GM18858 (cell line): Measurements from ENCODE around the gene KIAA0319L.
"Not testable (repeated sequence)": the region's sequence is repeated elsewhere in the genome, so short reads cannot be mapped to it uniquely, and the experiment has no call there.

Experiments used
- ATAC-seq: cut with Tn5 transposase; IDR thresholded peaks from one replicate; pipeline ENCODE4 v1.9.1; 2021; ENCODE audit not compliant: unreplicated experiment

KIAA0319L gene

DNA sequence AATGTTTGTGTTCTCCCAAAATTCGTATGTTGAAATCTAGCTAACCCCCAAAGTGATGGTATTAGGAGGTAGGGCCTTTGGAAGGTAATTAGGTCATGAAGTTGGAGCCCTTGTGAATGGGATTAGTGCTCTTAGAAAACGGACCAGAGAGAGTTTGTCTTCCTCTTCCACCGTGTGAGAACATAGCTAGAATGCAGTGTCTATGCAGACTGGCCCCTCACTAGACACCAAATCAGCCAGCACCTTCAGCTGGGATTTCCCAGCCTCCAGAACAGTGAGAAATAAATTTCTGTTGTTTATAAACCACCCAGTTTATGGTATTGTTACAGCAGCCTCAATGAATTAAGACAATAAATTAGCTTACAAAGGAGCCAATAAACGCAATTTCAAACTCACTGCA lies 58.0 kb downstream of the KIAA0319L start:
- no peak for ATAC-seq

DNA sequence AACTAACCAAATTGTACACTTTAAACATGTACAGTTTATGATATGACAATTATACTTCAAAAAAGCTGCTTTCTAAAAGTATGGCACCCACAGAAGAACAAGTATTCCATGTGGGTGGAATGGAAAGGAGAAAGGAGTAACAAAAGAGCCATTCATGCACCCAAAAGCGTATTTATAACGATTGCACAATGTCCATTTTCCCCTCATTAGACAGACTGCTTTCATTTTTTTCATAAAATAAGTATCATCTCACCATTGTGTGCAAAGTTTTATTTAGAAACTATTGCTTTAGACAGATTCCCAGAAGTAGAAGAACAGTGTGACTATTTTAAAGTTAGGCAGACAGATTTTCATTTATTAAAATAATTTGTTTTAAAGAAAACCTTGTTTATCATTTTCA lies 59.6 kb downstream of the KIAA0319L start:
- no peak for ATAC-seq

- no peak for ATAC-seq
Observed at GRCh38 chr1:35490250-35490649, 67.0 kb downstream of the KIAA0319L start.

- no peak for ATAC-seq
Observed at GRCh38 chr1:35488336-35488735, 68.9 kb downstream of the KIAA0319L start.

- no peak for ATAC-seq
Observed at GRCh38 chr1:35486858-35487408, 70.3 kb downstream of the KIAA0319L start.

GRCh38 chr1:35481229-35481628 lies 76.0 kb downstream of the KIAA0319L start:
- no peak for ATAC-seq

DNA sequence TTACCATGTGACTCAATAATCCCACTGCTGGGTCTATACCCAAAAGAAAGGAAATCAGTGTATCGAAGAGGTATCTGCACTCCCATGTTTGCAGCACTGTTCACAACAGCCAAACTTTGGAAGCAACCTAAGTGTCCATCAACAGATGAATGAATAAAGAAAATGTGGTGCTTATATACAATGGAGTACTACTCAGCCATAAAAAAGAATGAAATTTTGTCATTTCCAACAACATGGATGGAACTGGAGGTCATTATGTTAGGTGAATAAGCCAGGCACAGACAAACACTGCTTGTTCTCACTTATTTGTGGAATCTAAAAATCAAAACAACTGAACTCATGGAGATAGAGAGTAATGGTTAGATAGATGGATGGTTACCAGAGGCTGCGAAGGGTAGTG lies 79.3 kb downstream of the KIAA0319L start:
- ATAC-seq, result no peak

GRCh38 chr1:35475856-35476674 lies 81.1 kb downstream of the KIAA0319L start:
- ATAC-seq, result no peak

- ATAC-seq, result no peak
Observed at GRCh38 chr1:35475356-35475755, 81.8 kb downstream of the KIAA0319L start.

GRCh38 chr1:35473216-35473615 lies 84.0 kb downstream of the KIAA0319L start:
- ATAC-seq, result not testable (repeated sequence)

DNA sequence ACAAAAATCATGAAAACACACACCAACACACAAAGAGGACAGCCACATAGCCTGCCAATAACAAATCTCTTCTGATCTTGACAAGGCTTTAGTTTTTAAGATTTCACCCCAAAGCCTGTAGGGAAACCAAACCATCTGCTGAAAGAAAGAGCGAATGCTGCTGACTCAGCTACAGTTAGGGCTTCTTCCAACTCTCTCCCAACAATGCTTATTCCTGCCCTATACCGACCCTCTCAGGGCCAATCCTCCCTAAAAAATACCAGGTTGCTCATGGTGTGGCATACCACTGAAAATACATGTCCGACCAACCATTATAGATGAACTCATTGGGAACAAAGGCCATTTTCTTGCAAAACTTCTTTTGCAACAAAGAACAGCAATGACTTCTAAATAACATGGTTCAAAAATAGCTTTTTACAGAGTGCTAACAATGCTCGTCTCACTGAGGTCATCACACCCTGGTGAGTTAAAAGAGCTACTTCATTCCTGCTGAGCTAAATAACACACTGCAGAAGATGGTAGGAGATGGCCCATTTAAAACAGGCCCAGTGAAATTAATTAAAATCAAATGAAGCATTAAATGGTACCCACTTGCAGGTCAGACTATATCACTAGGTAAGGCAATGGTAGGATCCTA lies 86.1 kb downstream of the KIAA0319L start:
- no peak for ATAC-seq

DNA sequence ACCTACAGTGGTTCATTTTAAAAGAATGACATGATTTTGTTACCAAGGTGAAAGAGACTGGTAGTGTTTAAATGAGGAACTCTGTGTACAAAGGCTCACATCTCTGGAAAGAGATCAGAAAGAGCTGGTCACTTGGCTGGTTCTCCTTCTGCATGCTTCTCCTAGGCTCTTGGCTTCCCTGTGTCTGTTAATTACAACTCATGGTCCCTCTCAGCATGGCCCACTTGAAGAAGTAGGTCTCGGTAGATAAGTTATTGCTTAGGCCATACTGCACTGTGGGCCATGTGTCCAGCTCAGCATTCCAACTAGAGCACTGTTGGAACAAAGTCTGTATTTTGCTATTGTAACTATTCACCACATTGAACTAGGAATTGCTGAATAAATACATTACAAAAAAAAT lies 91.1 kb downstream of the KIAA0319L start:
- ATAC-seq, result no peak

DNA sequence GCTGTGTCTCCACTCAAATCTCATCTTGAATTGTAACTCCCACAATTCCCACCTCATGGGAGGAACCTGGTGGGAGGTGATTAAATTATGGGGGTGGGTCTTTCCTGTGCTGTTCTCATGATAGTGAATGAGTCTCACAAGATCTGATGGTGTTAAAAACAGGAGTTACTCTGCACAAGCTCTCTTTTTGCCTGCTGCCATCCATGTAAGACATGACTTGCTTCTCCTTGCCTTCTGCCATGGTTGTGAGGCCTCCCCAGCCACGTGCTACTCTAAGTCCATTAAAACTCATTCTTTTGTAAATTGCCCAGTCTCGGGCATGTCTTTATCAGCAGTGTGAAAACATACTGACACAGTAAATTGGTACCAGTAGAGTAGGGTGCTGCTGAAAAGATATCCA lies 93.5 kb downstream of the KIAA0319L start:
- ATAC-seq, result not testable (repeated sequence)

DNA sequence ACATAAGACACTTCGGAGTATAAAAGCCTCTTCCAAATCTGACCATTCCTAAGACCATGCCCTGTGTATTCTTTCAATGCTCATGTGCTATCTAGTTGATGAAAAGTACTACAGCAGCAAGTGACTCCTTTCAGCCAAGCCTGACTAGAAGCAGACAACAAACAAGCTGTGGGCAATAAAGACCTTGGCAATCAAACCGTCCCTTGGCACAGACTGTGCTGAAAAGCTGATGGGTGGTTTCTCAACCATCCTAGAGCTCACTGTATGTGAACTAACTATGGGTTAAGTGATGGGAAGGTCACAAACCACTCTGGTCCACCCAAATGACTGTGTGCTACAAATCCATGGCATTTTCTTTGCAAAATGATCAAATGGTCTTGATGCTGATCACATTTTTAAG lies 94.0 kb downstream of the KIAA0319L start:
- no peak for ATAC-seq

DNA sequence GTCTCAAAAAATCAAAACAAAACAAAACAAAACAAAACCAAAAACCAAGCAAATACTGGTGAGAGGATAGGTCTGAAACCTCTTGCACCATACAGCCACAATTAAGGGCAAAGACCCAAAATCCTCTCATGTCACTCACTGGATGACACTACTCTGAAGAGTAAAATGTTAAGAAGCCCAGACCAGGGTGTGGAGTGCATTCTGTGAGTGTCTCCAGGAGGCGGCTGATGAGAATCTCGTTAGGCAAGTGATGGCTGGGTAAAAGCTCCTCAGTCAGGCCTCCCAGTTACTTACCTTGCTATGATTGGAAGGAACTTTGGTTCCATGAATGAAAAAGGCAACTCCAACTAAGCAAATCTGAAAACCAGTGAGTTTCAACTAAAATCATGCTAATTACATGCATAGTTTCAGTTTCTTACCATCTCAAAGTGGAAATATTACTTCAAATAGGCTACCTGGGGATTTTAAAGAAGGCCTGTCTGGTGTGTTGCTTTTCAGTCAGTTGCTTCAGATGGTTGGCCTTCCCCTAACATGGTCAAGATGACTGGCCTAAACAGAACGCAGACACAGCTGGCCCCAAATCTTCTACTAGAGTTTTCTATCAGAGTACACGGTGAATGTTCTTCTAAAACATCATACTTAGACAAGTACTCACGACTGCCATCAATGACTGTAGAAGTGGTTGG lies 95.1 kb downstream of the KIAA0319L start:
- no peak for ATAC-seq

DNA sequence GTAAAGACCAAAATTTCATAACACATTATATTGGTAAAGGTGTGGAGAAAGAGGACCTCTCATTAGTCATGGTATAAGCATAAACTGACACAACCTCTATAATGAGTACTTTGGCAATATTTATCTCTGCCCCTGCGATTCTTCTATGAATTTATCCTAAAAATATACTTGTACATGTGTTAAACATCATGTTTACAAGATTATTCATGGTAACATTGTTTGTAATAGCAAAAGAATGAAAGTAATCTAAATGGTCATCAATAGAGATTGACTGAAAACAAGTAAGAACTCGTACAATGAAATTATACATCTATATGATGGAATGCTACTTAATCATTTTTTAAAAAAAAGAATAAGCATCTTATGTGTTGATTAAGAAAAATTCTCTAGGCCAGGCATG lies 96.4 kb downstream of the KIAA0319L start:
- ATAC-seq, result no peak

- no peak for ATAC-seq
Observed at GRCh38 chr1:35454616-35455015, 102.6 kb downstream of the KIAA0319L start.

GRCh38 chr1:35454176-35454575 lies 103.0 kb downstream of the KIAA0319L start:
- ATAC-seq, result no peak

GRCh38 chr1:35453031-35453430 lies 104.2 kb downstream of the KIAA0319L start:
- ATAC-seq, result no peak

DNA sequence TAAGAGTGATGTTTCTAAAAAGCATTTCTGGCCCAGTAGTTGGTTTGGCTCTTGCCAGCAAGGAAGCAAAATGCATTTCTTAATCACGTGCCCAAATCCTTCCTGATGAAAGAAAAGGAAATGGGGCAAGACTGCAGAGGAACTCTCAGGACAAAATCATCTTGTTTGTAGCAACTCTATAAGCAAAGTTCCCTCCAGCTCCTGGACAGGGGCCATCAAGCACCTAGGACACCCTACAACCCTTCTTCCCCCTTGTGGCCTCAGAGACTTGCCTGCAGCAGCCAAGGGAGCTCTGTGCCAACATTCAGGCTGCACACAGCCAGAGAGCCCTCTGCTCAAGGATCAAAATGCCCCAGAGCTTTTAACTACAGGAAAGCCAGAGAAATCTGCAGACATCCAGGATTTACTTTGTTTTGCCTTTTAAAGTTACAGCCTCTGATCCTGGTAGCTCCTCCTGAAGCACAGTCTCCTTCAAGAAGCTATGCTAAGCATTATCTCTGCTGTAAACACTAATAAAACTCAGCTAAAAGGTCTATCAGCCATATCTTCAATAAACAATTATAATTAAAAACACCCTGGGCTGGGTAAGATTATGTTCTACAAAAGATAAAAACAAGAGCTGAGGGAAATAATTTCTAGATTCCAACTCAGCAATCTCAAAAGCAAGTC lies 105.0 kb downstream of the KIAA0319L start:
- ATAC-seq, result no peak

DNA sequence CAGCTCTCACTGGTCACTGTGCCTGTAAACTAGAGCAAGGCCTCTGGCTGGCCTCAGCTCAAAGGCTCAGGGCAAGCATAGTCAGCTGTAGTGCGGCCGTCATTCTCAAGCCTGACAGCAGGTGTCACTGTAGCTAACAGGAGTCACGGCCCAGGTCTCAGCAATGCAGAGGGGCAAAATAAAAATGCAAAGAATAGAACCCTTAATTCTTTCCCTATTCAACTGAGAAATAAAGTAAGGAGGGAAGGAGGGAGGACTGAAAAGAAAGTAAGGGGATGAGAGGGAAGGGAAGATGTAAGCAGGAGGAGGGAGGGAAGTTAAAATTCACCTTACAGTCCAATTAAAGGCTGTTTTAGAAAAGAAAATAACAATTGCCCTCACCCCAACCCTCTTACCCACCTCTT lies 106.1 kb downstream of the KIAA0319L start:
- ATAC-seq, result no peak
